Measurements from ENCODE around the gene ODAD4.

The ODAD4 gene

GRCh38 chr17:41942626-41943373, 12.4 kb downstream of the ODAD4 start:
- no peak for DNase-seq

GRCh38 chr17:41943492-41943891, 13.1 kb downstream of the ODAD4 start:
- DNase-seq: no peak

GRCh38 chr17:41944943-41945342, 14.5 kb downstream of the ODAD4 start:
- no peak for DNase-seq

- no peak for DNase-seq
Observed at GRCh38 chr17:41948762-41949460, 18.5 kb downstream of the ODAD4 start.

GRCh38 chr17:41956522-41956921, 26.1 kb downstream of the ODAD4 start:
- DNase-seq: no peak

- DNase-seq: no peak
Observed at GRCh38 chr17:41957031-41957868, 26.8 kb downstream of the ODAD4 start.

- DNase-seq: no peak
Observed at GRCh38 chr17:41957869-41958439, 27.5 kb downstream of the ODAD4 start.

GRCh38 chr17:41959030-41959335, 28.6 kb downstream of the ODAD4 start:
- no peak for DNase-seq

GRCh38 chr17:41959336-41960095, 29.1 kb downstream of the ODAD4 start:
- no peak for DNase-seq

GRCh38 chr17:41962111-41962510, 31.7 kb downstream of the ODAD4 start:
- no peak for DNase-seq

GRCh38 chr17:41962768-41963434, 32.5 kb downstream of the ODAD4 start:
- DNase-seq: peak; percentile 76

- peak; percentile 83 for DNase-seq
Observed at GRCh38 chr17:41965694-41966462, 35.5 kb downstream of the ODAD4 start.

- DNase-seq: peak; percentile 92
Observed at GRCh38 chr17:41966463-41967140, 36.2 kb downstream of the ODAD4 start, which contains the start of gene CNP. Gene CNP (plus strand): TSS chr17:41966795. CDS start chr17:41966885, 90 bp downstream.

- peak; percentile 38 for DNase-seq
Observed at GRCh38 chr17:41967141-41967920, 36.9 kb downstream of the ODAD4 start.

GRCh38 chr17:41967921-41968578, 37.6 kb downstream of the ODAD4 start:
- no peak for DNase-seq

- no peak for DNase-seq
Observed at GRCh38 chr17:41968676-41969075, 38.3 kb downstream of the ODAD4 start.

GRCh38 chr17:41970901-41971331, 40.5 kb downstream of the ODAD4 start:
- no peak for DNase-seq

- no peak for DNase-seq
Observed at GRCh38 chr17:41971721-41972523, 41.5 kb downstream of the ODAD4 start.

All from CD4-positive, alpha-beta T cell treated with Interleukin-17A for 1 hour (primary cell).